NOMO-1 treated with dmso at 0.1 percent for 144 hours (cell line): ENCODE data around the gene LARP1.
"Not testable (repeated sequence)": the region's sequence is repeated elsewhere in the genome, so short reads cannot be mapped to it uniquely, and the experiment has no call there.

ENCODE experiments used
- DNase-seq: peaks from one replicate; lab custom pipeline; 2025; ENCODE audit not compliant: unreplicated experiment; lab: John Stamatoyannopoulos, UW

LARP1 gene

DNA sequence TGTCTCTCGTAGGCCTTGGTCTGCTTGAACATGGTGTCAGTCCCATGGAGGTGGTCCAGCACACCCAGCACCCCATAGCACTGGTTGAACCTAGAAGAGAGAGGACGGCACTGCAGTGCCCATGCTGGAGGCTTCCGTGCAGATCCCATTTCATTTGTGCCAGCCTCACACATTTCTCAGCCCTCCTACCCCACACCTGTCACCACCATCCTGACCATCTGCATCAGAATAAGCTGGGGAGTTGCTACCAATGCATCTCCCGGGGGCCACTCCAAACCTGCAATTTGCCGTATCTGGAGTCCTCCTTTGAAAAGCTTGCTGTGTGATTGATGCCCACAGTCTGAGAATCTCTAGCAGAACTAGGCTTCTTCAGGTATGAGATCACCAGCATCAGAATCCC lies 65.2 kb downstream of the LARP1 start:
- no peak for DNase-seq

DNA sequence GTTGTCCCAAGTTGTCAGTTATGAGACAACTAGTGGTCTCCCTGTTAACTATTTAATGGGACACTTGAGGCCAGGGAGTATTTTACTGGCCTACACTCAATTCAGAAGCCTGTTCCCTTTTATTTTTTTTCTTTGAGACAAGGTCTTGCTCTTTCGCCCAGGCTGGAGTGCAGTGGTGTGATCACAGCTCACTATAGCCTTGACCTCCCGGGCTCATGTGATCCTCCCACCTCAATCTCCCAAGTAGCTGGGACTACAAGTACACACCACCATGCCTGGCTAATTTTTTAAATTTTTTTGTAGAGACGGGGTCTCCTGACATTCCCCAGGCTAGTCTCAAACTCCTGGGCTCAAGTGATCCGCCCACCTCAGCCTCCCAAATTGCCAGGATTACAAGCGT lies 67.7 kb downstream of the LARP1 start:
- not testable (repeated sequence) for DNase-seq

DNA sequence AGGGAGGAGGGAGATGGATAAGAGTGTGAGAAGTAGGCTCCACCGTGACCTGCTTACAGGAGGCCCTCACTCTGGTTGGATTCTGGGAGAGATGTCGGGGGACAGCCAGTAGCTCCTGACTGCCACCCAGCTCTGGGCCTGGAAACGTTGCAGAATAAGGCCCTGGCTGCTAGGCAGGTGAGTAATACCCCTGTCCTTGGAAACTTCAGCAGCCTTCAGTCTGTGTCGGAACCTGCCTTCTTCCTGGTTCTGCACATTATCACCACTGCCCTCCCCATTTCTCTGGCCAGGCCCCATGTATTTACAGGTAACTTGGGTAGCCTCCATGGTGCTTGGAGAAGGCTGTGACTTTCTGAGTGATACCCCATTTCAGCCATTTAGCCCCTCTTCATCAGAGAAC lies 68.4 kb downstream of the LARP1 start:
- no peak for DNase-seq

DNA sequence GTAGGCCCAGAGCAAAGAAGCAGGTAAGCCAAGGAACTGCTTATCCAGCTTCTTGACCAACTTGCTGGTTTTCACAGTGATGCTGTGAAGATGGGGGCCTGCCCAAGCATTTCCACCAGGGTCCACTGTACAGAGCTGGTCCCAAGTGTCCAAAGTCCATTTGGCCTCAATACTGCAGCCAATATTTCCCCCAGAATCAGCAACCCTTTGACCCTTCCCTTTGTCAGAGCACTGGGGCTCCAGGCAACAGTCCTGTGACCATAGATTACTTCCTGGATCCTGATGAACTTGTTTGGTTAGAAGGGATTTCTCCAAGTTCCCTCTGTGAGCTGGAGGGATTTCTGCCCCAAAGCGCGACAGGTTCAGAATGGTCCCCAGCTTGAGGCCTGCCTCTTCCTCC lies 68.9 kb downstream of the LARP1 start:
- DNase-seq: no peak

DNA sequence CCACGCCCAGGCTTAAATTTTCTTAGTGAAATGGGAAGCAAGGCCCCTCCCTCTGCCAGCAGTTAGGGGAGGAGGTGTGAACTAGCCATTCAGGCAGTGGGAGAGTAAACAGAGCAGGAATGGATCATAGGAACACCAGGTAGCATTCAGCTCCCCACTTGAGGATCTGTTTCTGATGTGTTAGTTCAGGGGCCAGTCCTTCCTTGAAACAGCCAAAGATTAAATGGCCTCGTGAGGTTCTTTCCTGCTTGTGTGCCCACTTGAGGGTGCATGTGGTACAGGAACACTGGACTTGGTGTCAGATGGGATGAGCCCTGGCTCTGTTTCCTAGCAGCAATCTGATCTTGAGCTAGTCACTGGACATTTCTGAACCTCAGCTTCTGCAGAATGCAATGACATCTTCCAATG lies 74.0 kb downstream of the LARP1 start:
- DNase-seq: no peak

DNA sequence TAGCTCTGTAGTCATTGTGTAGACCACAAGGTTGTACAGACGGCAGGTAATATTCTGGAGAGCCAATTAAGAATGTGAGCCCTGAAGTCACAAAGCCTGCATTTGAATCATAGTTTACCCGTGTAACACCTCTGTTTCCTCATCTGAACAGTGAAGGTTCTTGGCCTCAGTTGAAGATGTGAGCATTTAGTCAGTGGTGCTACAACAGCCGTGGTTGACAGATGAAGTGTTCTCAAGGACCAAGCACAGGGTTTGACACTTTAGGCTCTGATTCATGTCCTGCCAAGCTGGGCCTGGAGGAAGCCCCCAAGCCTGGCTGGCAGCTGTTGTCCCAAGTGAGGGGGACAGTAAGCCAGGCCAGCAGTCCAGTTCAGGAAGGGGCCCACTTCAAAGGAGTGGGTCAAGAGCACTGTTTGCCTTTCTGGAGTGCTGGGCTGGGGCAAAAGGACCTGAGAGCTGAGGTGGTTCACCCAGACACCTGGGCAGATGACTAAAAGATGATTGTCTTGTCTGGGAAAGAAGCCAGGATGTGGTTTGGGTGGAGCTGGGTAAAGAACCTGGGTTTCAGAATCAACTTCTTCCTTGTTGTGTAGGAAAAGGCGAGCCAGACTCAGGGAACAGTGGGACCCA lies 74.5 kb downstream of the LARP1 start:
- no peak for DNase-seq

DNA sequence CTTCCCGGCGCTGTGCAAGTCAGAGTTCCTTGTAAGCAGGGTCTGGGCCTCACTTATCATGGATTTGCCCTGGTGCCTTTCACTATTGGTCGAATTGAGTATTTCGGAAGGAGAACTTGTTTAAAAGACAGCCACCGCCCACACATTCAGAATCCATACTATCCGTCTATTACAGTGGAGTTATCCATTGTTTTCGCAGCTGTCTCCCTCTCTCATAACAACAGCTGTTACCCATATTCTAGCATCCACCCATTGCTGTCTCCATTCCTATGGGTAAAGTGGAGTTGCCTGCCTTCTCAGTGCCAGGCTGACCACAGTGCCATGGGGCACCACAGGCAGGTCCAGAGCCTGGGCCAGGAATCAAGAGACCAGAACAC lies 75.0 kb downstream of the LARP1 start:
- no peak for DNase-seq

DNA sequence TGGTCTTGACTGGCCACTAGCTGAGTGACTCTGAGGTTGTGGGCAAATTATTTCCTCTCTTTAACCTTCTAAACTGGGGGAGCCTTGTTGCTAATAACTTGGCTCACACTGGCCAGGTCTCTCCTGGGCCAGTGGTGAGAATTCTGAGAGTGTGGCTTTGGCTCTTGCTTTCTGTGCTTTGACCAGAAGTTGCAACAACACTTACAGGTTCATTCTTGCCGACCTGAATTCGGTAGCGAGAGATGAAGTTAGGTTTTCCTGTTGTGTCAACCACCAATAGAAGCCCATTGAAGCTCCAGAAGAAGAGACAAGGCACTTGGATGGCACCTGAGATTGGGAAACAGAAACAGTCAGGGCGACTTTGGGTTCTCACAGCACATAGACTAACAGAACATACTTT lies 75.4 kb downstream of the LARP1 start:
- no peak for DNase-seq

DNA sequence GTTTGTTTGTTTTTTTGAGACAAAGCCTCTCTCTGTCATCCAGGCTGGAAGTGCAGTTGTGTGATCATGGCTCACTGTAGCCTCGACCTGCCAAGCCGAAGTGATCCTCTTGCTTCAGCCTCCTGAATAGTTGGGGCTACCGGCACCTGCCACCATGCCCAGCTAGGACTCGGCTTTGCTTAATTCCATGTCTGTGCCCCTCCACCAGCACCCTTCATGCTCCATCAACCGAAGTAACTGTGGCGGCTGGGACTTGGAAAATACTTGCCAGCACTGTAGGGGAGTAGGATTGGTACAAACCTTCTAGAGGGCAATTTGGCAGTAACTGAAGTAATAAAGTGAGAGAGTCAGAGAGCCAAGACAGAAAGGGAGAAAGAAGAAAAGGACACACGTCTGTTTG lies 76.3 kb downstream of the LARP1 start:
- DNase-seq: no peak

DNA sequence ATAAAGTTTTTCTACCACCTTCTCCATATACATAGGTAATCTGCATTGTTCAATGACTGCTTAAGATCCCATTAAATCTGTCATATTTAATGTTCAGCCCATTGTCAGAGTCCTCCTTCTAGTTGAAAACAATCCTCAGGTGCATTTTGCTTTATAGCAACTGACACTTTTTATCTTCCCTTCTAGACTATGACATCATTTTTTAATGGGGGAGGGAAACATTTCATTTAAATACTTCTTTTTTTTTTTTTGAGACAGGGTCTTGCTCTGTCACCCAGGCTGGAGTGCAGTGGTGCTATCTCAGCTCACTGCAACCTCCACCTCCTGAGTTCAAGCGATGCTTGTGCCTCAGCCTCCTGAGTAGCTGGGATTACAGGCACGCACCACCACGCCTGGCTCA lies 77.6 kb downstream of the LARP1 start:
- not testable (repeated sequence) for DNase-seq

DNA sequence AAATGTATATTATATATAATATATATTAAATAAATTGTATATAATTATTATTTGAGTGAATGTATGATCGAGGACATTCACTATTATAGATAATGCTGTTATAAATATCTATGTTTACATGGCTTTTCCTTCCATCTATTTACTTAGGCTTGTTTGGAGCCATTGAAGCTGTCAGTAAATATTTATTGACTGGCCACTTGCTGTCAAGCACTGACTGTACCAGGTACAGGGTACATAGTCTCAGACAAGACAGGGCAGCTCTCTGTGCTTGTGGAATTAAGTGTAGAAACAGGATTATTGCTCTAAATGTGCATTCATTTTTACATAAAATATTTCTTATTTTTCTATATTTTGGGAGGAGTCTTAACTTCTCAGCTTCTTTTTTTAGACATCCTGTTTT lies 78.9 kb downstream of the LARP1 start:
- no peak for DNase-seq

DNA sequence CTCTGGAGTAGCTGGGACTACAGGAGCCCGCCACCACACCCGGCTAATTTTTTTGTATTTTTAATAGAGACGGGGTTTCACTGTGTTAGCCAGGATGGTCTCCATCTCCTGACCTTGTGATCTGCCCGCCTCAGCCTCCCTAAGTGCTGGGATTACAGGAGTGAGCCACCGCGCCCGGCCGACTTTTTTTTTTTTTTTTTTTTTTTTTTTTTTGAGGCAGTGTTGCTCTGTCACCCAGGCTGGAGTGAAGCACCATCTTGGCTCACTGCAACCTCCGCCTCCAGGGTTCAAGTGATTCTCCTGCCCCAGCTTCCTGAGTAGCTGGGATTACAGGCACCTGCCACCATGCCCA lies 80.5 kb downstream of the LARP1 start:
- DNase-seq: not testable (repeated sequence)

DNA sequence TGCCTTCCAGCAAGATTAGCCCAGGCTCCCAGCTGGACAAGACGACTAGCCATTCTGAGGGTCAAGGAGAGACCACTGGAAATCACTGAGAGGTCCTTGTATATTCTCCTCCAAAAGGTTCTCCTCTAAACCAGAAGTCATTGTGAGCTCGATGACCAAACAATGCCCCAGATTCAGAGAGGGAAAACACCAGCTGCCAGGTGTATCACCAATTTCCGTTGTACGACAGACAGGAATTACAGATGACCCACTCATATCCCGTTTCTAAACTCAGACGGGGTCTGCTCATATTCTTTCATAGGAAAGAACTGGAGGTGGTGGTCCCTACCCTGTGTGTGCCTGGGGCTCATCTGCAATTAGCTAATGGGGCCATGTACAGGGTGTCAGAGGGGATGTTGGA lies 81.0 kb downstream of the LARP1 start:
- no peak for DNase-seq

DNA sequence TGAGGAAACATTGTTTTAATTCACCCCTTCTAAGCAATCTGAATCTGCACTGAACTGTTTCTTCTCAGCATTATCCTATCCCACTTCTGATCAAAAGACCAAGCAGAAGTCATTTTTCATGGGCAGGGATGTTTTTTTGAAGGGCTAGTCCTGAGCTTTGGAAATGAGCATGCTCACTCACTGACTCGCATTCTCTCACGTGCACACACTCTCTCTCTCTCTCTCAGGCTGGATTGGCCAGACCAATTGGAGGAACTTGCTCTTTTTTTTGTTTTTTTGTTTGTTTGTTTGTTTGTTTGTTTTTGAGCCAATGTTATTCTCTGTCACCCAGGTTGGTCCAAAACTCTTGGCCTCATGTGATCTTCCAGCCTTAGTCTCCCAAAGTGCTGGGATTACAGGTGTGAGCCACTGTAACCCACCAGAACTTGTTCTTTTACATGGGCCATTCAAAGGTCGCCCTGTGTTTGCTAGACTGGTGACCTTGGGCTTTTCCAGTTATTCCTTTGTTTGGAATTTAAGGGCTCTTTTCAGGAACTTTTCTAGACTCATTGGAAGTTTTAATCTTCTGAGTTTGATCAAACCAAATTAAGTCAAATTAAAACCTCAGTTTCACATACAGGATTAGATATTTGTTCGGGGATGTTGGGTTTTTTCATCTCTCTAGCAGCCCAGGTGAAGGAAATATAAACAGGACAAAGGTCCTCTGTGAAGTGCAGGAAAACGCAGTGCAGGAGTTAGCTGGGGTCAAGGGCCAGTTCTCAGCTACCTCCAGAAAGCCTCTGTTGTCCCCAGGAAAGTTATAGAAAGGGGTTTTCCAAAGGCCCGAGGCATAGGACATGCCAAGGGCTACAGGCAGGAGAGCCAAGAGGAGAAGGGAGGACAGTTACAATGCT lies 82.1 kb downstream of the LARP1 start:
- no peak for DNase-seq

DNA sequence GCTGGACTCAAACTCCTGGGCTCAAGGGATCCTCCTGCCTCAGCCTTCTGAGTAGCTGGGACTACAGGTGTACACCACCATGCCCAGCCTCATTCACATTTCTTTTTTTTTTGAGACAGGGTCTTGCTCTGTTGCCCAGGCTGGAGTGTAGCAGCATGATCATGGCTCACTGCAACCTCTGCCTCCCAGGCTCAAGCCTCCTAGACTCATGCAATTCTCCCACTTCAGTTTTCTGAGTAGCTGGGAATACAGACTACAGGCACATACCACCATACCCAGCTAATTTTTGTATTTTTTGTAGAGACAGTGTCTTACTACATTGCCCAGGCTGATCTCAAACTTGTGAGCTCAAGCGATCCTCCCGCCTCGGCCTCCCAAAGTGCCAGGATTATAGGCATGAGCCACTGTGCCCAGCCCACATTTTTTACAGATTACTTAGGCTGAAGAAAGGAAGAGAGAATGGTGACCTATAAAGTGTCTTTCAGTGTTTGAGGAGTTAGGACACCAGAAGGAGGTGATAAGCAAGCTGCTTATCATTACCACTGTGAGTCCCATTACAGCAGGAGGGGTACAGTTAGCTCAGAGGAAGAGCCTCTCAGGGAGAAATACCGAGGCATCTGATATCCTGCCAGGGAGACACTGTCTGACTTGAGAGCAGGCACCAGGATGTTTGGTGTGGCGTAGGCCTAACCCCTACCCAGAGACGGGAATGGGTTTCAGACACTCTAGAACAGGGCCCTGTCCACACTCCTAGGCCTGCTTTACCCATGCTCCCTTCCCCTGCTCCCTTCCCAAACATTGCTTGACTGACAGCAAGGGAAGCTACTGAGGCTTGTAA lies 85.5 kb downstream of the LARP1 start:
- DNase-seq: no peak

DNA sequence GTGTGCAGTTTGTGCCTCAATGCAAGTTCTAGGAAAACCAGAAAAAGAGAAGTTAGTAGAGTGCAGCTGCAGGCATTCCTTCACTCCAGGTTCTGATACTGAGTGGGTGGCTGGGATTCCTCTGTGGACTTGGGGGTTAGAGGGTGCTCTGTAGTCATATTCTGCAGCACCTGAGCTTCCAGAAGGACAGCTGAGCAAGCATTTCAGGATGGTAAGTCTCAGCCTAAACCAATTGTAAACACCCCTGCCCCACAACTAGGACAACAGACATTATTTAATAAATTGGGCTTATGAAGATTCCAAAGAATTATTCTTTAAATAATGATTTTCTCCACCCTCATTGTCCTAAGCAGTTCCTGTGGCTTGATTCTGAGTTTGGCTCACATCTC lies 86.1 kb downstream of the LARP1 start:
- no peak for DNase-seq

DNA sequence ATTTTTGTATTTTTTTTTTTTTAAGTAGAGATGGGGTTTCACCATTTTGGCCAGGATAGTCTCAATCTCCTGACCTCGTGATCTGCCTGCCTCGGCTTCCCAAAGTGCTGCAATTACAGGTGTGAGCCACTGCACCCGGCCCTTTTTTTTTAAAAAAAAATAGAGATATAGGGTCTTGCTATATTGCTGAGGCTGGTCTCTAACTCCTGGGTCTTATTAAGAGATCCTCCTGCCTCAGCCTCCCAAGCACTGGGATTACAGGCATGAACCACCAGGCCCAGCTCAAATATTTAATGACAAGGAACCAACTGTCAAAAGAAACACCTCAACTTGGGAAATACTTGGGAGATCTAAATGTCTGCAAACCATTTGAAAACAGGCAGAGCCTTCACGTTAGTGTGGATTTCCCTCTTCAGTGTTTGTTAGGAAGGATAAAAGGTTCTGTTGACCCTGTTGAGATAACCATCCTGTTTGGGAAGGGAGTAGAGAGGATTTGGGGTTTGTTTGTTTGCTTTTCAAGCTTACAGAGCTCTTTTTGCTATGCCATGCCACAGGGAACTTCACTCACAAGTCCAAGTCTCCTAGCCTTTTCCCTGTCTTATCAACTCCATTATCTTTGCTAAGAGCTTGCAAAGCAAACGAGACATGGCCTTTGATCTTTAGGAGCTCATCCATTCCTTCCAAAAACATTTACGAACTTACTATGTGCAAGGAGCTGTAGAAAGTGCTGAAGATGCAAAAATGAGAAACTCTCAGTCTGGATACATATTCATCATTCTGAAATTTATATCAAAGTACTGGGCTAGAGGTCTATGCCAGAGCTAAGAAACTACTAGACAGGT lies 87.7 kb downstream of the LARP1 start:
- no peak for DNase-seq

DNA sequence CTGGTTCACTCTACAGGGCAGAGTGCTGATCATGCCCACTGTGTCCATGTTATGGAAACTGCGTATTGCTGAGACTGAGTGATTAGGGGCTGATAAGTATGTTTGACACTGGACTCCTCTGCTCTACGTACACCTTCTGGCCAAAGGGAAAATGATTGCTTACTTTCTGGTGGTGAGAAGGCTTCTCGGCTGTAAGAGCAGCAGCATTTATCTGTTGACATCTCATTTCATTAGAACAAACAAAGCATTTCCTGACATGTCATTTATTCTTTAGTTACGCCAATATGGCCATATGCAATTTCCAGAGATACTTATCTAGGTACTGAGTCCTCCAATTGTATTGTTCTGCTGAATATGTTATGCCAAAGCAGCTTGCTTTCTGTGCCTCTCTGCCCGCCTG lies 89.6 kb downstream of the LARP1 start:
- DNase-seq: no peak

DNA sequence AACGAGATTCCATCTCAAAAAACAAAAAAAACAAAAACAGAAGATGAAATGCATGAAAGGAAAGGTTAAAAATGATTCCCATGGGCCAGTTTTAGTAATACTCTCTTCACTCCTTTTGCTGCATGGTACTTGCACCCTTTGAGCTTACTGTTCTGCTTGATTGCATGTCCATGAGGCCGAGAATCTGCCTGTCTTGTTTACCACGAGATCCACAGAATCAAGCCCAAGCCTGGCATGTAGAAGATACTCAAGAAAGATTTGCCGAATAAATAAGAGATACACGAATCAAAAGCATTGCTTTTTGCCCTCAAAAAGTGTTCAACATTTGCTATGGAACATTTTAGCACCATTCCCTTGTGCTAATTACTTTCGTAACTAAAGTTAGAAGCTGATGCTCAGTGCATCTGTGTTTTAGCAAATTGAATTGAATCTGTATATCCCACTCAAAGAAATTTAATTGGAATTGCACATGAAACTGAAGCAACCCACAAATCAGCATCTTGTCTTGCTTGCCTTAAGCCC lies 94.1 kb downstream of the LARP1 start:
- DNase-seq: no peak

DNA sequence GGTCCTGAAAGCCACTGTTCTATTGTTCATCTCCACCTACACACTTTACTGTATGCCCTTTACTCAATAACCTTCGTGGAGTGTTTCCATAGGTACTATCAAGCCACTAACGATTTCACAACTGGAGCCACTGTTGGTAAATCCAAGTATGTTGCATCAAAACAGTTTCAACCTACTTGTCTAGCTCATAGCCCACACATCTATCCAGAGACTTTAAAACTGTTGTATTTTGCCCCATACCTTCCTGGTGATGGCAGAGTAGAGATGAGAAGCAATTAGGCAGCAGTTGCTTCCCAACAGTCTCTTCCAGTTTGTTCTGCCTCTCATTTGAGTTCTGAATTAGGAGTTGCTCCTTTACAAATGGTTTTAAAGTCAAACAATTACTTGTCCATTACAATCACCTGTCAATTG lies 94.6 kb downstream of the LARP1 start:
- DNase-seq: no peak
